ENCODE results near the gene HIBCH.

DNA sequence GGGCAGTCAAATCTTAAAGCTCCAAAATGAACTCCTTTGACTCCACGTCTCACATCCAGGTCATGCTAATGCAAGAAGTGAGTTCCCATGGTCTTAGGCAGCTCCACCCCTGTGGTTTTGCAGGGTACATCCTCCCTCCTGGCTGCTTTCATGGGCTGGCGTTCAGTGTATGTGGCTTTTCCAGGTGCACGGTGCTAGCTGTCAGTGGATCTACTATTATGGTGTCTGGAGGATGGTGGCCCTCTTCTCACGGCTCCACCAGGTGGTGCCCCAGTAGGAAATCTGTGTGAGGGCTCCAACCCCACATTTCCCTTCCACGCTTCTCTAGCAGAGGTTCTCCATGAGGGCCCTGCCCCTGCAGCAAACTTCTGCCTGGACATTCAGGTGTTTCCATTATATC is 151.9 kb downstream of the HIBCH start:
- TF ChIP-seq TBP (optimal IDR thresholded peaks at IDR 0.05; ENCODE audit: low read depth, low read length) (no peak), NFIC (IDR thresholded peaks at IDR 0.05) (no peak), CTCF (IDR thresholded peaks at IDR 0.05 in 2 of 3, conservative IDR thresholded peaks at IDR 0.05 in 1 of 3; ENCODE audit: insufficient read depth in 2 of 3, low read depth in 1 of 3, low read length in 3 of 3) (no peak)

Data from K562 (cell line).